ENCODE measurements around the gene PRR30. TPM values are rescaled to one million over a fixed set of nuclear protein-coding genes. Genes with fewer than 3 reads are reported as not detected.

The PRR30 gene
- polyA plus RNA-seq, 1 experiment, result not detected

DNA sequence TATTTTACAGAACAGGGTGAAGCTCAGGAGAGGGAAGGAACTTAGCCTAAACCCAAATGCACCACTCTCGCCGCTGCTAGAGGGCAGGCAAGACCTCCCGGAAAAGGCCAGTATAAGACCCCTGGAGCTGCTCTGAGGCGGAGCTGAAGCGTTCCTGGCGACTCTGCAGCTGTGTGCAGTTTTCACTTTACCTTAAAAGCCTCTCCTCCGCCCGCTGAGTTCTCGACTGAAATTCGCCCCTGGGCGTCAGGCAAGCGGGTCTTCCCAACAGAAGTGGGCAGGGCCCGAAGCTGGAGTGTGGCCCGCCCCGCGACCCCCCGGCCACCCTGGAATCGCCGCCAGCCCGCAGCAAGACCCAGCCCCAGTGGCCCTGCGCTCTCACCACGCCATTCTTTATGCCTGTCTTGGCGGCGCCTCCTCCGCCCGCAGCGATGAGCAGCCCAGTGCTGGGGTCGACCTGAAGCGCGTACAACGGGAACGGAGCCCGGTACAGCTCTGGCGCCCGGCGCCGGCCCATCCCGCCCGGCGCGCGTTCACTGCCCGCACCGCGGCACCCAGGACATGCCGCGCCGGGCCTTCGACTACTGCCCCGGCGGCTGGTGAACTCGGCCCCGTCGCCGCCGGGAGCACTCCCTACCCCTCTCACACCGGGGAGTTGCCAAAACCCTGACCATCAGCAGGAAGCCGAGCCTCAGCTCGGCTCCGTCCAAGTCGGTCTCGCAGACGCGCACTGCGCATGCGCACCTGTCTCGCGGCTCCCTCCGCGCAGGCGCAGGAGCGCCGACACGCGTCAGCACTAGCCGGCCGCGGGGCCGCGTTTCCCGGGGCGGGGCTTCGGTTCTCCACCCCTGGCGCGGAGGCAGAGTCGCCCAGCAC is 5.1 kb downstream of the PRR30 start, which contains the start of gene PREB:
Gene PREB, minus strand, starts transcription at position 732 of the 876 bp plus-strand sequence. Its CDS starts 215 bp downstream, at position 517.
- Histone ChIP-seq H3K4me3 (ENCODE audit: low read depth, low read length) (peak within 1 kb of the TSS; percentile 82), H3K27me3 (ENCODE audit: control insufficient read depth, insufficient read depth, low read length) (peaks cover 4% of the 10 kb centered on the region; the same call in 1 of the 2 replicates), H3K36me3 (ENCODE audit: control insufficient read depth, insufficient read depth, low read length) (peaks cover 18% of the 10 kb centered on the region)
- TF ChIP-seq CTCF (IDR thresholded peaks at IDR 0.05; ENCODE audit: insufficient read depth, low read depth, low read length), result peak; percentile 50
- POLR2A ChIA-PET, result interaction anchor here (0.6 kb wide), 1 partner anchor 78 kb away, joined by 3 read pairs; the partner anchor contains the start of genes ATRAID and SLC5A6
- DNase-seq (ENCODE audit: low read depth), result peak; percentile 77
- CTCF ChIA-PET, result interaction anchor here (0.7 to 2.1 kb wide), 11 partner anchors 10 to 169 kb away, joined by 3 to 9 read pairs (median 5); partner anchors contain the start of gene ABHD1

DNA sequence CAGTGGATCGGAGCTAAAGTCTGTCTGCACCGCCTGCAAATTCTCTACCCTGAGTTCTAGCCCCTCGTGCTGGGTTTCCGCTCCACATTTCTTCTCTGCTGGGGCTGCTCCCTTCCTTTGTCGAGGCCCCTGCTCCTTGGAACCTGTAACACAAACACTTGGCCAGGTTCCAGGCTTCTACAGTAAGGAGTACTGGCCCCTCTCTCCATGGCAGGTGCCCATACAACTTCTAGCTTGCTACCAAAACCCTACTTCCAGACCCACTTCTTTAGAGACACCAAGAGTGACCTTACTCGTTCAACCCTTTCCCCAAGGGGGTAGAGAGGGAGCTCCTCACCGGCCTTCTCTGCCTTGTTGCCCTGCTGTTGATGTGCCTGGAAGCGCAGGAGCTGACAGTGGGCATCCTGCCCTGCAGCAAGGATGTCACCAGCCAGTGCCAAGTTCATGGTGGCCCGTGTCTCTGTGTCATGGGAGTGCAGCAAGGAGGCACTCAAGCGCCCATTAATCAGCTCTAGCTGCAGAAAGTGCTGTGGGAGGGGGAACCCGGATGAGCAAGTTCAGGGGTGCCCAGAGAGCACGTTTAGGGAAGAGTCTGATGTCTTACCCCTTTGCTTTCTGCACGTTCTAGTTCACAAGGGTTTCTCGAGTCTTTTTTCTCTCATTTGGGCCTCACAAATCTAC is 5.9 kb downstream of the PRR30 start:
- POLR2A ChIA-PET, result no interaction called here
- Histone ChIP-seq H3K36me3 (ENCODE audit: control insufficient read depth, insufficient read depth, low read length) (peaks cover 19% of the 10 kb centered on the region), H3K27me3 (ENCODE audit: control insufficient read depth, insufficient read depth, low read length) (no peaks in the 10 kb centered on the region), H3K4me3 (ENCODE audit: low read depth, low read length) (peak overlapping the region; percentile 82)
- CTCF ChIA-PET, result interaction anchor here (0.7 to 2.1 kb wide), 10 partner anchors 9 to 170 kb away, joined by 3 to 9 read pairs (median 5); partner anchors contain the start of gene ABHD1
- no peak for DNase-seq (ENCODE audit: low read depth)
- TF ChIP-seq CTCF (IDR thresholded peaks at IDR 0.05; ENCODE audit: insufficient read depth, low read depth, low read length), result no peak

DNA sequence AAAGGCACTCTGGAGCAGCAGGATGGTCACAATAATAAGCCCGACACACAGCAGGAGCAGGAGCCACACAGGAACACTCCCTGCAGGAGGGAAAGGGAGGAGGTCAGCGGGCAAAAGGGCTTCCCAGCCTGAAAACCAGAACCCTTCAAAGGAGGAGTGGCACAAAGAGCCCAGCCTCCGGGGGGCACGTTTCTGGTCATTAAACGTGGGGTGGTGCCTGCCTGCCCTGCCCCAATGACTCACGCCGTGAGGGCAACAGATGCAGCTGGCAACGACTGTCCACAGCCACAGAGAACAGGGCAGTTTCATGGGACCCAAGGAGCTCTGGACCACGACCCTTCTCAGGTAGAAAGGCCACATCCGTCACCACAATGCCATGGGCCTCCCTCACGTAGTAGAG is 7.8 kb downstream of the PRR30 start:
- ChIA-PET POLR2A (no interaction called here), CTCF (interaction anchor here (0.7 kb wide), 1 partner anchor 33 kb away, joined by 4 read pairs; no protein-coding TSS in a partner anchor)
- Histone ChIP-seq H3K4me3 (ENCODE audit: low read depth, low read length) (no peak overlapping the region), H3K27me3 (ENCODE audit: control insufficient read depth, insufficient read depth, low read length) (no peaks in the 10 kb centered on the region), H3K36me3 (ENCODE audit: control insufficient read depth, insufficient read depth, low read length) (peaks cover 19% of the 10 kb centered on the region)
- TF ChIP-seq CTCF (IDR thresholded peaks at IDR 0.05; ENCODE audit: insufficient read depth, low read depth, low read length), result no peak
- DNase-seq (ENCODE audit: low read depth), result no peak

GRCh38 chr2:27130396-27130795 is 8.8 kb downstream of the PRR30 start:
- no peak for TF ChIP-seq CTCF (IDR thresholded peaks at IDR 0.05; ENCODE audit: insufficient read depth, low read depth, low read length)
- DNase-seq (ENCODE audit: low read depth), result no peak
- ChIA-PET CTCF (no interaction called here), POLR2A (no interaction called here)
- Histone ChIP-seq H3K4me3 (ENCODE audit: low read depth, low read length) (no peak overlapping the region), H3K36me3 (ENCODE audit: control insufficient read depth, insufficient read depth, low read length) (peaks cover 19% of the 10 kb centered on the region), H3K27me3 (ENCODE audit: control insufficient read depth, insufficient read depth, low read length) (no peaks in the 10 kb centered on the region)
